Rectal smooth muscle tissue (tissue), 1 donor: Measurements from ENCODE around the gene CCL17.

ENCODE experiments used
- H3K27ac ChIP-seq: one replicate; pipeline ENCODE4 v1.7.0; 2013; ENCODE audit warnings: low read depth, low read length, inconsistent platforms
- H3K27me3 ChIP-seq: one replicate; pipeline ENCODE4 v1.7.0; 2013; ENCODE audit warnings: low read length; ENCODE audit not compliant: control insufficient read depth, insufficient read depth
- H3K36me3 ChIP-seq: one replicate; pipeline ENCODE4 v1.7.0; 2013; ENCODE audit warnings: low read length; ENCODE audit not compliant: control insufficient read depth, insufficient read depth
- H3K4me1 ChIP-seq: one replicate; pipeline ENCODE4 v1.7.0; 2013; ENCODE audit warnings: low read length; ENCODE audit not compliant: control insufficient read depth, insufficient read depth
- H3K4me3 ChIP-seq: one replicate; pipeline ENCODE4 v1.7.0; 2013; ENCODE audit warnings: low read length
- H3K9ac ChIP-seq: one replicate; pipeline ENCODE4 v1.7.0; 2013; ENCODE audit warnings: low read length

Gene CCL17

DNA sequence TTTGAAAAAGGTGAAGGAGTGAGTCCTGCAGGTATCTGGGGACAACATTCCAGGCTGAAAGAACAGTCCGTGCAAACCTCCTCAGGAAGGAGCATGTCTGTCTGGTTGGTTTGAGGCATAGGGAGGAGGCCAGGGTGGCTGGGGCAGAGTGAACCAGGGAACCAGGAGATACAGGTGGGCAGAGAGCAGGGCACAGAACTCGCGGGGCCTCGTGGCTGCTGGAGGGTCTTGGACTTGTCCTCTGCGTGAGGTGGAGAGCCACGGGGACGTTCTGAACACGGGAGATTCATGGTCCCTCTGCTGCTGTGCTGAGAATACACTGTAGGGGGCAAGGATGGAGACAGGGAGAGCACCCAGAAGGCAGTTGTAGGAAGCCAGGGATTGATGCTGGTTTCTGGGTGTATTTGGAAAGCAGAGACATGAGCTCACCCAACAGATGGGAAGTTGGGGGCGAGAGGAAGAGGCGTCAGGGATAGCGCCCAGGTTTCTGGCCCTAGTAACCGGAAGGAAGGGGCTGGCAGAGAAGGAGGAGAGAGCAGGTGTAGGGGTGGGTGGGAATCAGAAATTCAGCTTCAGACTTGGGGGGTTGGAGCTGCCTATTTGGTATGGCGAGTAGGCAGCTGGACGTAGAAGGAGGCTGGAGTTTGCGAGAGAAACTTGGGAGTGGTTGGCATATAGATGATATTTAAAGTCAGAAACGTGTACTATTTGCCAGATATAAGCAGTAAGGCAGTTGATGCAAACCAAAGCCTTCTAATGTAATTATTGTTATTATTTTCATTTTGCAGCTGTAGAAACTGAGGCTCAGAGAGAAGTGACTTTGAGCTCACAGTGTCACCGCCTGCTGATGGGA is at the start of gene CCL17:
Gene CCL17 (plus strand): TSS at position 803 of the 853 bp plus-strand sequence. CDS start 9,166 bp downstream, outside the sequence.
- Histone ChIP-seq H3K27me3 (no peaks in the 10 kb centered on the region), H3K27ac (no peak within 1 kb of the TSS), H3K4me3 (no peak within 1 kb of the TSS), H3K9ac (no peak within 1 kb of the TSS), H3K4me1 (no peaks in the 10 kb centered on the region), H3K36me3 (no peaks in the 10 kb centered on the region)

DNA sequence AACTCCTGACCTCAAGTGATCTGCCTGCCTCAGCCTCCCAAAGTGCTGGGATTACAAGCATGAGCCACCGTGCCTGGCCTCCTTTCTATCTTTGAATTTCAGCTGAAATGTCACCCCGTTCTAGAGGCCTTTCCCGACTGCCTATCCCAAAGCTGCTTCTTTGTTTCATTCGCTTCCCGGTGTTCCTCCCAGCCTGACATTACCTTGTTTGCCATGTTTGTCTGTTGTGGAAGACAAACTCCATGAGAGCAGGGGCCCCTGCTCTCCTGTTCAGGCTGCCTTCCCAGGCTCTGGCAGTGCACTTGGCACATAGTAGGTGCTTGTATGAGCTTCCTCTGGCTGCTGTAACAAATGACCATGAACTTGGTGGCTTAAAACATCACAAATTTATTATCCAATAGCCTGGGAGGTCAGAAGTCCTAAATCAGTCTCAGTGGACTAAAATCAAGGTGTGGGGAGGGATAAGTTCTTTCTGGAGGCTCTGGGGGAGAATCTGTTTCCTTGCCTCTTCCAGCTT is 48.6 kb upstream of the CCL17 start:
- no peak overlapping the region for H3K4me3 ChIP-seq
- H3K27me3 ChIP-seq = no peaks in the 10 kb centered on the region
- H3K9ac ChIP-seq = no peak overlapping the region
- no peak overlapping the region for H3K27ac ChIP-seq
- no peaks in the 10 kb centered on the region for H3K36me3 ChIP-seq
- H3K4me1 ChIP-seq = no peaks in the 10 kb centered on the region

- Histone ChIP-seq H3K4me3 (no peak overlapping the region), H3K27me3 (no peaks in the 10 kb centered on the region), H3K27ac (no peak overlapping the region), H3K9ac (no peak overlapping the region), H3K36me3 (no peaks in the 10 kb centered on the region), H3K4me1 (no peaks in the 10 kb centered on the region)
Observed at GRCh38 chr16:57356547-57356946, 48.0 kb upstream of the CCL17 start.

DNA sequence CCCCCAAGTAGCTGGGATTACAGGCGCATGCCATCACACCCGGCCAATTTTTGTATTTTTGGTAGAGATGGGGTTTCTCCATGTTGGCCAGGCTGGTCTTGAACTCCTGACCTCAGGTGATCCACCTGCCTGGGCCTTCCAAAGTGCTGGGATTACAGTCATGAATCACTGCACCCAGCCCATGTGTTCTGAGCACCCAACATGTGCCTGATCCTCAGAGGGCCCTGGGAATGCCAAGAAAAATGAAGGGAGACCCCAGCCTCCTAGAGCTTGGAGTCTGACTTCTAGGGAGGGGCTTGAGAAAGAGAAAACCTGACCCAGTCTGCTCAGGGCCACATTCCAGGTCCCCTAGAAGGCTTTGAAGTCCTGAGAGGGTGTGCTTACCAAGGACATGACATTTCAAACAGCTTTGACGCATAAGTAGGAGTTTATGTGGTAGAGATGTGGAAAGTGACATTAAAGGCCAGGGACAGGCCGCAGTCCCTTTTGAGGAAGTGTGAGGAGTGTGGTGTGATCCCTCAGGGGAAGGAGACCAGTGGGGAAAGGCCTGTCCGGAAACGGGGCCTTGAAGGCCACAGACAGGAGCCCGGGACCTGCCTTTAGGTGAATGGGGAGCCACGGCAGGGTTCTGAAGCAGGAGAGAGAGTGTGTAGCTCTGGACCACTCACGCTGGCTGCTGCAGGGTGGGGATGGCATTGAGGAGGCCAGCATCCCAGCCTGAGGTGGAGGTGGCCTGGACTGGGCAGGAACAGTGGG is 47.1 kb upstream of the CCL17 start:
- no peak overlapping the region for H3K9ac ChIP-seq
- no peak overlapping the region for H3K27ac ChIP-seq
- no peaks in the 10 kb centered on the region for H3K36me3 ChIP-seq
- no peak overlapping the region for H3K4me3 ChIP-seq
- H3K4me1 ChIP-seq = no peaks in the 10 kb centered on the region
- H3K27me3 ChIP-seq = no peaks in the 10 kb centered on the region

DNA sequence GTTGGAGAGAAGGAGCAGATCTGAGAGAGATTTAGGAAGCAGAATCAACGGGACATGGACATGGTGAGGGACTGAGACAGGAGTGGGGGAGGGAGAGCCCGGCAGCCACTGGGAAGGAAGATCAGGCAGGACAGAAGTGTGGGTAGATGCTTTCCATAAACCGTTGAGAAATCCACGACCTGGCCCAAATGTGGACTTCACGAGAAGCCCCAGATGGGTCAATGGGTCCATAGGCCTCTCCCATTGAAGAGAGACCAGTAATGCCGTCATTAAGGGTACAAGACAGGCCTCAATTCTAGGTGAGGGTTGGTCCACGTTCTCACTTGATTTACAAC is 46.5 kb upstream of the CCL17 start:
- no peaks in the 10 kb centered on the region for H3K27me3 ChIP-seq

DNA sequence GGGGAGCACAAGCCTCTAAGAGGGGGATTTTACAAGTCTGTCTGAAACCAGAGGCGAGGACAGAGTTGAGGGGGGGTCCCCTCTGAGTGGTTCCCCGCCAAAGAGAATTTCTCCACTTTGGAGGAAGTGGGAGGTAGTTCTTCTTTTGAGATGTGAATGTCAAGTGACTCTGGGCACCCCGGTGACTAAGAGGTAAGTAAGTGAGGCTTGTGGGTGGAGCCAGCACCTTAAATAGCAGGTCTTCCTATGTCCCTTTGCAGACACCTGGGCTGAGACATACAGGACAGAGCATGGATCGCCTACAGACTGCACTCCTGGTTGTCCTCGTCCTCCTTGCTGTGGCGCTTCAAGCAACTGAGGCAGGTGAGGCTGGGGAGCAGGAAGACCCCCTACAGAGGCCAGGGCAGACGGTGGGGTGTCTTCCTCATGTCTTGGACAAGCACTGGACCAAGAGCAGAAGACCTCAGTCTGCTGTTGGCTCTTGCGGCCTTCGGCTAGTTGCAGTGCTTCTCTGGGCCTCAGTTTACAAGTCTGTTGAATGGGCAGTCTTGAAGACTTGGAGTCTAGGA is 46.0 kb upstream of the CCL17 start, which contains the start of gene CCL22:
Gene CCL22 (plus strand): TSS at position 257 of the 569 bp plus-strand sequence. CDS start 34 bp downstream, at position 291.
- H3K27ac ChIP-seq = no peak within 1 kb of the TSS
- H3K27me3 ChIP-seq = no peaks in the 10 kb centered on the region
- H3K36me3 ChIP-seq = no peaks in the 10 kb centered on the region
- no peaks in the 10 kb centered on the region for H3K4me1 ChIP-seq
- no peak within 1 kb of the TSS for H3K9ac ChIP-seq
- H3K4me3 ChIP-seq = no peak within 1 kb of the TSS

More for the DNA sequence above, 46.5 kb upstream of the CCL17 start:
- no peaks in the 10 kb centered on the region for H3K4me1 ChIP-seq
- H3K4me3 ChIP-seq = no peak overlapping the region
- H3K27ac ChIP-seq = no peak overlapping the region
- H3K9ac ChIP-seq = no peak overlapping the region
- no peaks in the 10 kb centered on the region for H3K36me3 ChIP-seq

DNA sequence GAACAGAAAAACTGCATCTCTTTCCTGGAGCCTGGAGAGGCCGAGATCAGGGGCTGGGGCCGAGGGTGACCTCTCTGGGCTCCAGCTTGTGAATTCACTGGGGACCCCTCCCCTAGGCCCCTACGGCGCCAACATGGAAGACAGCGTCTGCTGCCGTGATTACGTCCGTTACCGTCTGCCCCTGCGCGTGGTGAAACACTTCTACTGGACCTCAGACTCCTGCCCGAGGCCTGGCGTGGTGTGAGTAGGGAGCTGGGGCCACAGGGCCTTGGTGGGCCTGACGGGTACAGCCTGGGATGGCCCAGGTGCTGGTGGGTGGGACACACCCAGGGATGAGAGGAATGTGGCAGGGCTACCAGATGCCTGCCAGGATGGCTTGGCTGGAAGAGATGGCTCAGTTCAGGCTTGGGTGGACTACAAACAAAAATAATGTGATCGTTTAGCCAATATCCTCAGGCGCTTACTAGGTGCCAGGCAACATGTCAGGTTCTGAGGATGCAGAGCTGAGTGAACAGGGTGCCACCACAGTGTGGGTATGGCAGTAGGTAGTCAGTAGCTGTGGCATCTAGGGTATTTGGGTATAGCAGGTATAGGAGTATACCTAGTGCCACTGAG is 44.1 kb upstream of the CCL17 start:
- H3K4me3 ChIP-seq = no peak overlapping the region
- H3K27ac ChIP-seq = no peak overlapping the region
- H3K4me1 ChIP-seq = no peaks in the 10 kb centered on the region
- H3K36me3 ChIP-seq = no peaks in the 10 kb centered on the region
- no peaks in the 10 kb centered on the region for H3K27me3 ChIP-seq
- H3K9ac ChIP-seq = no peak overlapping the region

DNA sequence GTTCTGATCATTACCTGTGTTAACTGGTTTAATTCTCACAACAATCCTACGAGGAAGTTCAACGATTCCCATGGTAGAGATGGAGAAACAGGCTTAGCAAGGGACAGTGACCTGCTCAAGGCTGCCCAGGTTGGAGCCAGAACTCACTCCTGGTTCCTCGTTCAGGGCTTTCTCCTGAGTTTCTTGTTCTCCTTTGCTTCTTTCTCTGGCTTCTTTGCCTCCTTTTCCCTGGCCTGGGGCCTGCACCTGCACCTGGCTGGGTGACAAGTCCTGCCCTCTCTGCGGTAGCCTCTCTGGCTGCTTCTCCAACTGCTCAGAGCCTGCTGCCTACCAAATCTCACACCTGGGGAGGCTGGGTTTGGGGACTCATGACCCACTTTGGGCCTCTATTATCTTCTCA is 43.2 kb upstream of the CCL17 start:
- Histone ChIP-seq H3K4me1 (no peaks in the 10 kb centered on the region), H3K4me3 (no peak overlapping the region), H3K27me3 (no peaks in the 10 kb centered on the region), H3K9ac (no peak overlapping the region), H3K27ac (no peak overlapping the region), H3K36me3 (no peaks in the 10 kb centered on the region)

DNA sequence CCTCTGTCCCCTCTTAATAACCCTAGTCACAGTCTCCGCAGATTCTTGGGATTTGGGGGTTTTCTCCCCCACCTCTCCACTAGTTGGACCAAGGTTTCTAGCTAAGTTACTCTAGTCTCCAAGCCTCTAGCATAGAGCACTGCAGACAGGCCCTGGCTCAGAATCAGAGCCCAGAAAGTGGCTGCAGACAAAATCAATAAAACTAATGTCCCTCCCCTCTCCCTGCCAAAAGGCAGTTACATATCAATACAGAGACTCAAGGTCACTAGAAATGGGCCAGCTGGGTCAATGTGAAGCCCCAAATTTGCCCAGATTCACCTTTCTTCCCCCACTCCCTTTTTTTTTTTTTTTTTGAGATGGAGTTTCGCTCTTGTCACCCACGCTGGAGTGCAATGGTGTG is 40.4 kb upstream of the CCL17 start:
- Histone ChIP-seq H3K36me3 (no peaks in the 10 kb centered on the region), H3K4me3 (no peak overlapping the region), H3K27me3 (no peaks in the 10 kb centered on the region), H3K9ac (no peak overlapping the region), H3K4me1 (no peaks in the 10 kb centered on the region), H3K27ac (no peak overlapping the region)

DNA sequence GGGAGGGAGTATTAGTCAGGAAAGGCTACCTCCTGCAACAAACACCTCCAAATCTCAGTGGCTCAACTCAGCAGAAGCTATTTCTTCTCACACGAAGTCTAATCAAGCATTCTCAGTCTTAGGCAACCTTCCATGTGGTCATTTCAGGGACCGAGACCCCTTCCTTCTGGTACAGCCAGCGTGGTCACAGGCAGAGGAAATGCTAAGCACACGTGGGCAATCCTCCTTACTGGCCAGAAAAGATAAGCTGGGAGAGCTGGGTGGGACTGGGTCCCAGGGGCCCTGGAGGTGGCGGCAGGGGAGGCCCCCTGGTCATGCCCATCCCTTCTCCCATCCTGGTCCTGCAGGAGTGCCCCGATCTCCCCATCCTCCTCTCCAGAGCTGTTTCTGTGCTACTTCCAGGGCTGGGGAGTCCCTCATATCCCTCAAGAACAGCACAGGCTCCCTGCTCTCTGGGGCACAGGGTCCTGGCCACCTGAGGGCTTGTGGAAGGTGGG is 38.0 kb upstream of the CCL17 start:
- no peak overlapping the region for H3K27ac ChIP-seq
- H3K27me3 ChIP-seq = no peaks in the 10 kb centered on the region
- H3K4me3 ChIP-seq = no peak overlapping the region
- H3K36me3 ChIP-seq = no peaks in the 10 kb centered on the region
- H3K9ac ChIP-seq = no peak overlapping the region
- no peaks in the 10 kb centered on the region for H3K4me1 ChIP-seq

DNA sequence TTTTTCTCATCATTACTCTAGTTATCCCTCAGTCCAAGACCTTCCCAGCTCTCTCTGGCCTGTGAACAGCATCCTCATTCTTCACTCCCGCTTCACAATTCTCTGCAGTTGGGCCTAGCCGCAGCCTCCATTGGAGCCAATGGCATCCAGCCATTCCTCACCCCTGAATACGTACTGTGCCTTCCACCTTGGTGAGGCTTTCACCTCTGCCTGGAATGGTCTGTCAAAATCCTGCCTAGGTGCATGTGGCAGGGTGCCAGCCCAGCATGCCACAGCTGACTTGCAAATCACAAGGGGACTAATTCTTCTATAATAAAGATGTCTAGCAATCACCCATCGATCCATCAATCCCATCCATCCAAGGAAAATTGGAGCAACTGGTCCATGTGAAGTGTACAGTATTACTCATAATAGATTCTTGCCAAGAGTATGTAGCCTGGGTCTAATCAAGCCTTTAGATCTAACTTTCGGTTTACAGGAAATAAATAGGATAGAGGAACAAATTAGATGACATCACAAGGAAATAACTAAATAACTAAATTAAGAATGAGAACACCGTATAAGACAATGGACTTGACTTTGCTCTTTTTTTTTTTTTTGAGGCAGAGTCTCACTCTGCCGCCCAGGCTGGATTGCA is 37.3 kb upstream of the CCL17 start:
- H3K27me3 ChIP-seq = no peaks in the 10 kb centered on the region
- no peak overlapping the region for H3K9ac ChIP-seq
- H3K4me3 ChIP-seq = no peak overlapping the region
- peaks cover 2% of the 10 kb centered on the region for H3K4me1 ChIP-seq
- no peaks in the 10 kb centered on the region for H3K36me3 ChIP-seq
- no peak overlapping the region for H3K27ac ChIP-seq
